Measurements from ENCODE around the gene POFUT2.

GRCh38 chr21:45225741-45226327 lies 61.9 kb downstream of the POFUT2 start:
- TF ChIP-seq, protein P1, sequence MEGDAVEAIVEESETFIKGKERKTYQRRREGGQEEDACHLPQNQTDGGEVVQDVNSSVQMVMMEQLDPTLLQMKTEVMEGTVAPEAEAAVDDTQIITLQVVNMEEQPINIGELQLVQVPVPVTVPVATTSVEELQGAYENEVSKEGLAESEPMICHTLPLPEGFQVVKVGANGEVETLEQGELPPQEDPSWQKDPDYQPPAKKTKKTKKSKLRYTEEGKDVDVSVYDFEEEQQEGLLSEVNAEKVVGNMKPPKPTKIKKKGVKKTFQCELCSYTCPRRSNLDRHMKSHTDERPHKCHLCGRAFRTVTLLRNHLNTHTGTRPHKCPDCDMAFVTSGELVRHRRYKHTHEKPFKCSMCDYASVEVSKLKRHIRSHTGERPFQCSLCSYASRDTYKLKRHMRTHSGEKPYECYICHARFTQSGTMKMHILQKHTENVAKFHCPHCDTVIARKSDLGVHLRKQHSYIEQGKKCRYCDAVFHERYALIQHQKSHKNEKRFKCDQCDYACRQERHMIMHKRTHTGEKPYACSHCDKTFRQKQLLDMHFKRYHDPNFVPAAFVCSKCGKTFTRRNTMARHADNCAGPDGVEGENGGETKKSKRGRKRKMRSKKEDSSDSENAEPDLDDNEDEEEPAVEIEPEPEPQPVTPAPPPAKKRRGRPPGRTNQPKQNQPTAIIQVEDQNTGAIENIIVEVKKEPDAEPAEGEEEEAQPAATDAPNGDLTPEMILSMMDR (IDR thresholded peaks at IDR 0.05) = no peak
- TF ChIP-seq POLR2A (IDR thresholded peaks at IDR 0.05) = no peak

Measured in adrenal gland (tissue), 5 donors.